Upper lobe of left lung (tissue), 4 donors: ENCODE measurements around the gene SIRPD.
A peak's percentile ranks its signal among the peaks of the same experiment; 100 is the strongest.

Source experiments
- CTCF ChIP-seq, 6 experiments: fragments of 450-650 bp in 4 of 6; fragments of 200-600 bp in 2 of 6; sonication (generic) in 2 of 6; IDR thresholded peaks; one replicate each; pipeline ENCODE4 v1.5.1; 2016 to 2019; ENCODE audit warnings: antibody characterized with exemption in 6 of 6
- EP300 ChIP-seq, 4 donors: sonication (generic); formaldehyde crosslinking; IDR thresholded peaks; one replicate each; pipeline ENCODE4 v1.5.1; 2017; ENCODE audit warnings: antibody characterized with exemption in 4 of 4, control low read depth in 2 of 4
- POLR2A ChIP-seq, 4 donors: fragments of 450-650 bp; IDR thresholded peaks; one replicate each; pipeline ENCODE4 v1.5.1; 2016 to 2017; ENCODE audit warnings: antibody characterized with exemption in 4 of 4, mild to moderate bottlenecking in 2 of 4
- POLR2AphosphoS5 ChIP-seq, 2 donors: sonication (generic); formaldehyde crosslinking; IDR thresholded peaks; one replicate each; pipeline ENCODE4 v1.5.1; 2017; ENCODE audit warnings: antibody characterized with exemption in 2 of 2

GRCh38 chr20:1535420-1536175 is 21.9 kb downstream of the SIRPD start:
- TF ChIP-seq CTCF (IDR thresholded peaks at IDR 0.05) (no peak), POLR2A (IDR thresholded peaks at IDR 0.05) (peak in 1 of 4 donors; percentile 10), POLR2AphosphoS5 (IDR thresholded peaks at IDR 0.05) (no peak), EP300 (IDR thresholded peaks at IDR 0.05) (no peak)
